ENCODE data around the gene NEMP1. TPM values are rescaled to one million over a fixed set of nuclear protein-coding genes. Genes with fewer than 3 reads are reported as not detected.
A peak's percentile ranks its signal among the peaks of the same experiment; 100 is the strongest.

Gene NEMP1
- total RNA-seq, 1 donor from 2014 or later, result 32.0 TPM

GRCh38 chr12:57090490-57090889, 11.9 kb upstream of the NEMP1 start:
- Mint-ChIP-seq H3K27me3 (no peaks in the 10 kb centered on the region), H3K4me1 (ENCODE audit: unreplicated experiment) (peaks cover 41% of the 10 kb centered on the region), H3K4me3 (peak overlapping the region; percentile 98), H3K9me3 (no peaks in the 10 kb centered on the region), H3K27ac (peak overlapping the region; percentile 80), H3K36me3 (peaks cover 7% of the 10 kb centered on the region)
- TF ChIP-seq CTCF (conservative IDR thresholded peaks at IDR 0.05), result no peak
- no peak for DNase-seq (ENCODE audit: extremely low spot score, unreplicated experiment)

- H3K4me1 Mint-ChIP-seq (ENCODE audit: unreplicated experiment), result peaks cover 47% of the 10 kb centered on the region
- H3K9me3 Mint-ChIP-seq, result no peaks in the 10 kb centered on the region
- H3K27me3 Mint-ChIP-seq, result no peaks in the 10 kb centered on the region
- peak overlapping the region; percentile 93 for H3K27ac Mint-ChIP-seq
- peak overlapping the region; percentile 98 for H3K4me3 Mint-ChIP-seq
- TF ChIP-seq CTCF (conservative IDR thresholded peaks at IDR 0.05), result no peak
- H3K36me3 Mint-ChIP-seq, result peaks cover 7% of the 10 kb centered on the region
- peak; percentile 75 for DNase-seq (ENCODE audit: extremely low spot score, unreplicated experiment)
These were observed 11.0 kb upstream of the NEMP1 start for GRCh38 chr12:57089271-57090245.

GRCh38 chr12:57088354-57089270, 10.0 kb upstream of the NEMP1 start, which contains the start of gene NAB2:
NAB2 (plus strand) TSS chr12:57089114; CDS start chr12:57089272, 158 bp downstream.
- Mint-ChIP-seq H3K9me3 (no peaks in the 10 kb centered on the region), H3K36me3 (peaks cover 7% of the 10 kb centered on the region), H3K4me1 (ENCODE audit: unreplicated experiment) (peaks cover 45% of the 10 kb centered on the region), H3K27ac (peak within 1 kb of the TSS; percentile 99), H3K4me3 (peak within 1 kb of the TSS; percentile 98), H3K27me3 (no peaks in the 10 kb centered on the region)
- DNase-seq (ENCODE audit: extremely low spot score, unreplicated experiment), result peak; percentile 90
- TF ChIP-seq CTCF (conservative IDR thresholded peaks at IDR 0.05), result no peak

- peak overlapping the region; percentile 99 for H3K27ac Mint-ChIP-seq
- H3K4me3 Mint-ChIP-seq, result peak overlapping the region; percentile 92
- H3K4me1 Mint-ChIP-seq (ENCODE audit: unreplicated experiment), result peaks cover 39% of the 10 kb centered on the region
- no peak for TF ChIP-seq CTCF (conservative IDR thresholded peaks at IDR 0.05)
- no peaks in the 10 kb centered on the region for H3K27me3 Mint-ChIP-seq
- DNase-seq (ENCODE audit: extremely low spot score, unreplicated experiment), result peak; percentile 87
- no peaks in the 10 kb centered on the region for H3K9me3 Mint-ChIP-seq
- peaks cover 7% of the 10 kb centered on the region for H3K36me3 Mint-ChIP-seq
These were observed 9.2 kb upstream of the NEMP1 start for GRCh38 chr12:57087691-57088353.

Data from type B pancreatic cell (in vitro differentiated cells).